Sigmoid colon (tissue), 7 donors: ENCODE data around the gene MRPS18A. TPM values are rescaled to one million over a fixed set of nuclear protein-coding genes. Genes with fewer than 3 reads are reported as not detected.
"Not testable (repeated sequence)": the region's sequence is repeated elsewhere in the genome, so short reads cannot be mapped to it uniquely, and the experiment has no call there.

ENCODE experiments used
- DNase-seq: peaks from one replicate; pipeline ENCODE4 v3.0.0-alpha.2; 2019
- H3K27ac ChIP-seq, 4 donors: fragments of 200-600 bp; sonication (generic); one replicate each; pipeline ENCODE4 v1.5.1; 2016 to 2019; ENCODE audit warnings: mild to moderate bottlenecking in 1 of 4
- H3K27me3 ChIP-seq, 3 donors: fragments of 200-600 bp; sonication (generic); one replicate each; pipeline ENCODE4 v1.5.1; 2019; ENCODE audit warnings: mild to moderate bottlenecking in 1 of 3
- H3K36me3 ChIP-seq, 4 donors: fragments of 200-600 bp; sonication (generic); one replicate each; pipeline ENCODE4 v1.5.1; 2016 to 2019
- H3K4me1 ChIP-seq, 4 donors: fragments of 200-600 bp; sonication (generic); one replicate each; pipeline ENCODE4 v1.5.1; 2017 to 2019
- H3K4me3 ChIP-seq, 4 donors: fragments of 200-600 bp; sonication (generic); one replicate each; pipeline ENCODE4 v1.5.1; 2017 to 2019; ENCODE audit warnings: mild to moderate bottlenecking in 2 of 4, moderate library complexity in 1 of 4
- H3K9me3 ChIP-seq, 4 donors: fragments of 200-600 bp in 3 of 4; sonication (generic) in 3 of 4; one replicate each; pipeline versions ENCODE4 v1.5.1 to v1.6.1; 2013 to 2019
- CTCF ChIP-seq, 4 experiments: fragments of 450-650 bp in 3 of 4; fragments of 200-600 bp in 1 of 4; IDR thresholded peaks; one replicate each; pipeline ENCODE4 v1.5.1; 2016 to 2019; ENCODE audit warnings: antibody characterized with exemption in 4 of 4, mild to moderate bottlenecking in 3 of 4, moderate library complexity in 2 of 4
- EP300 ChIP-seq, 4 donors: sonication (generic); formaldehyde crosslinking; IDR thresholded peaks; one replicate each; pipeline ENCODE4 v1.6.1; 2017; ENCODE audit warnings: antibody characterized with exemption in 4 of 4
- POLR2A ChIP-seq, 2 donors: fragments of 450-650 bp; IDR thresholded peaks; one replicate each; pipeline ENCODE4 v1.6.1; 2016; ENCODE audit warnings: antibody characterized with exemption in 2 of 2, mild to moderate bottlenecking in 2 of 2, moderate library complexity in 2 of 2
- POLR2AphosphoS5 ChIP-seq, 4 donors: sonication (generic); formaldehyde crosslinking; IDR thresholded peaks; one replicate each; pipeline ENCODE4 v1.6.1; 2017; ENCODE audit warnings: antibody characterized with exemption in 4 of 4
- WGBS, 2 donors: extraction: QIAGEN DNeasy Blood & Tissue Kit; methylation state at CpG; one replicate each; pipeline ENCODE4 v1.1.7; 2013; 5-methylcytosine and 5-hydroxymethylcytosine counted together
- intact Hi-C: fragments of 100-400 bp; cut with DNase I; formaldehyde crosslinking; loops from one replicate; pipeline ENCODE4 v1.15.1; 2023
- polyA plus RNA-seq, 3 donors: library from polyadenylated mRNA; stranded (reverse); fragments of 200-250 nt; gene quantifications; one replicate each; pipeline ENCODE4 v1.2.3, GENCODE V29; 2013
- total RNA-seq, 4 donors: library from RNA; depleted of rRNA; stranded (reverse); fragments of >200 nt; gene quantifications; one replicate each; pipeline ENCODE4 v1.1.0, GENCODE V29; 2016
- donor health status: healthy with polysubstance abuse.
- donor health status: Bipolar disorder and iron deficiency.
- donor health status: healthy.

Gene MRPS18A
- total and polyA plus RNA-seq, 7 donors: 28.8 to 93.2 (median 43.9) TPM

- 13 to 16% methylated on average over 16 of the region's 16 CpGs for WGBS, 2 donors
- Histone ChIP-seq H3K27ac (no peak overlapping the region), H3K9me3 (no peaks in the 10 kb centered on the region), H3K4me3 (peak overlapping the region in 2 of 4 donors; percentile 1 to 13), H3K27me3 (no peaks in the 10 kb centered on the region), H3K36me3 (peaks cover 0 to 21% (median 13%) of the 10 kb centered on the region in 4 donors), H3K4me1 (peaks cover 0 to 37% (median 34%) of the 10 kb centered on the region in 4 donors)
- intact Hi-C loops: loop anchor here (1.0 to 2.0 kb wide), 2 partner anchors 101 to 412 kb away; no protein-coding TSS in a partner anchor
- TF ChIP-seq POLR2AphosphoS5 (IDR thresholded peaks at IDR 0.05) (peak in 2 of 4 donors; percentile 55 to 70), CTCF (IDR thresholded peaks at IDR 0.05) (peak; percentile 86 to 97 (median 92)), POLR2A (IDR thresholded peaks at IDR 0.05) (no peak), EP300 (IDR thresholded peaks at IDR 0.05) (no peak)
- peak; percentile 88 for DNase-seq
Measured at GRCh38 chr6:43667245-43668150, 20.1 kb downstream of the MRPS18A start.

- no peaks in the 10 kb centered on the region for H3K9me3 ChIP-seq
- H3K27ac ChIP-seq: no peak overlapping the region
- intact Hi-C loops: loop anchor here (2.0 kb wide), 1 partner anchor 102 kb away; no protein-coding TSS in a partner anchor
- DNase-seq: no peak
- peaks cover 0 to 9% (median 6%) of the 10 kb centered on the region in 4 donors for H3K36me3 ChIP-seq
- H3K4me3 ChIP-seq: no peak overlapping the region
- H3K4me1 ChIP-seq: peaks cover 0 to 35% (median 34%) of the 10 kb centered on the region in 4 donors
- no peaks in the 10 kb centered on the region for H3K27me3 ChIP-seq
- 62 to 77% methylated on average over 13 of the region's 13 CpGs for WGBS, 2 donors
- TF ChIP-seq EP300 (IDR thresholded peaks at IDR 0.05): no peak
- TF ChIP-seq POLR2A (IDR thresholded peaks at IDR 0.05): no peak
- TF ChIP-seq POLR2AphosphoS5 (IDR thresholded peaks at IDR 0.05): no peak
- no peak for TF ChIP-seq CTCF (IDR thresholded peaks at IDR 0.05)
Measured at GRCh38 chr6:43666196-43666920, 21.2 kb downstream of the MRPS18A start.

GRCh38 chr6:43665376-43665775 is 22.2 kb downstream of the MRPS18A start:
- no peak for DNase-seq
- TF ChIP-seq POLR2AphosphoS5 (IDR thresholded peaks at IDR 0.05) (no peak), CTCF (IDR thresholded peaks at IDR 0.05) (no peak), EP300 (IDR thresholded peaks at IDR 0.05) (no peak), POLR2A (IDR thresholded peaks at IDR 0.05) (no peak)
- Histone ChIP-seq H3K9me3 (no peaks in the 10 kb centered on the region), H3K4me3 (no peak overlapping the region), H3K27me3 (no peaks in the 10 kb centered on the region), H3K36me3 (peaks cover 0 to under 1% (median 0%) of the 10 kb centered on the region in 4 donors), H3K4me1 (peaks cover 0 to 35% (median 34%) of the 10 kb centered on the region in 4 donors), H3K27ac (no peak overlapping the region)
- intact Hi-C loops: no loop called here
- 95 to 96% methylated on average over 1 of the region's 1 CpG for WGBS, 2 donors

DNA sequence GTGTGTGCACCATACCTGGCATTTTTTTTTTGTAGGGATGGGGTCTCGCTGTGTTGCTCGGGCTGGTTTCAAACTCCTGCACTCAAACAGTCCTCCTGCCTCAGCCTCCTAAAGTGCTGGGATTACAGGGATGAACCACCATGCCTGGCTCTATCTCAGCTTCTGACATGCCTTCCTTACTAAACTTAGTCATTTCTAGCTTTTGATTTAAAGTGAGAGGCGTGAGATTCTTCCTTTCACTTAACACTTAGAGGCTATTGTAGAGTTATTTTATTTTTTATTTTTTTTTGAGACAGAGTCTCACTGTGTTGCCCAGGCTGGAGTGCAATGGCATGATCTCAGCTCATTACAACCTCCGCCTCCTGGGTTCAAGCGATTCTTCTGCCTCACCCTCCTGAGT is 24.6 kb downstream of the MRPS18A start:
- intact Hi-C loops, H3K27ac ChIP-seq, H3K9me3 ChIP-seq, DNase-seq, H3K27me3 ChIP-seq, H3K4me3 ChIP-seq, H3K36me3 ChIP-seq: not testable (repeated sequence)
- peaks cover 0 to 11% (median 11%) of the 10 kb centered on the region in 4 donors for H3K4me1 ChIP-seq
- WGBS, 2 donors: 92 to 95% methylated on average over 5 of the region's 5 CpGs

DNA sequence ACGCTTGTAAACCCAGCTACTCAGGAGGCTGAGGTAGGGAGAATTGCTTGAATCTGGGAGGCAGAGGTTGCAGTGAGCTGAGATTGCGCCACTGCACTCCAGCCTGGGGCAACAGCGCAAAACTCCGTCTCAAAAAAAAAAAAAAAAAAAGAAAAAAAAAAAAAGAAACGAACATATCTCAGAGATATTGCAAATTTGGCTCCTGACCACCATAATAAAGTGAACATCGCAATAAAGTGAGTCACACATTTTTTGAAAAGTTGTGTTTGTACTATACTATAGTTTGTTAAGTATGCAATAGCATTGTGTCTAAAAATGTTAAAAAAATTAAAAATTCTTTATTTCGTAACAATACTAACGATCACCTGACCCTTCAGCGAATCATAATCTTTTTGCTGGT is 29.4 kb downstream of the MRPS18A start:
- H3K4me1 ChIP-seq: no peaks in the 10 kb centered on the region
- no peak overlapping the region for H3K4me3 ChIP-seq
- no peak overlapping the region for H3K27ac ChIP-seq
- intact Hi-C loops: no loop called here
- H3K27me3 ChIP-seq: no peaks in the 10 kb centered on the region
- TF ChIP-seq POLR2A (IDR thresholded peaks at IDR 0.05): no peak
- no peak for TF ChIP-seq EP300 (IDR thresholded peaks at IDR 0.05)
- no peak for TF ChIP-seq POLR2AphosphoS5 (IDR thresholded peaks at IDR 0.05)
- H3K9me3 ChIP-seq: no peaks in the 10 kb centered on the region
- WGBS, 2 donors: 92% methylated on average over 9 of the region's 9 CpGs
- DNase-seq: no peak
- no peaks in the 10 kb centered on the region for H3K36me3 ChIP-seq
